Fibroblast of skin of scalp (primary cell): Measurements from ENCODE around the gene TOM1L1. TPM values are rescaled to one million over a fixed set of nuclear protein-coding genes. Genes with fewer than 3 reads are reported as not detected.
"Not testable (repeated sequence)": the region's sequence is repeated elsewhere in the genome, so short reads cannot be mapped to it uniquely, and the experiment has no call there.

Experiments used
- DNase-seq: peaks from one replicate; pipeline ENCODE4 v3.0.0-alpha.2; 2013
- polyA plus RNA-seq, 2 experiments: library from polyadenylated mRNA; unstranded; fragments of 120-200 nt; gene quantifications; one replicate each; pipeline ENCODE4 v1.2.1, GENCODE V29; 2013; ENCODE audit not compliant: insufficient read length in 2 of 2

Gene TOM1L1, protein sequence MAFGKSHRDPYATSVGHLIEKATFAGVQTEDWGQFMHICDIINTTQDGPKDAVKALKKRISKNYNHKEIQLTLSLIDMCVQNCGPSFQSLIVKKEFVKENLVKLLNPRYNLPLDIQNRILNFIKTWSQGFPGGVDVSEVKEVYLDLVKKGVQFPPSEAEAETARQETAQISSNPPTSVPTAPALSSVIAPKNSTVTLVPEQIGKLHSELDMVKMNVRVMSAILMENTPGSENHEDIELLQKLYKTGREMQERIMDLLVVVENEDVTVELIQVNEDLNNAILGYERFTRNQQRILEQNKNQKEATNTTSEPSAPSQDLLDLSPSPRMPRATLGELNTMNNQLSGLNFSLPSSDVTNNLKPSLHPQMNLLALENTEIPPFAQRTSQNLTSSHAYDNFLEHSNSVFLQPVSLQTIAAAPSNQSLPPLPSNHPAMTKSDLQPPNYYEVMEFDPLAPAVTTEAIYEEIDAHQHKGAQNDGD
- polyA plus RNA-seq (2013, experiment 1 of 2; ENCODE audit: insufficient read length) = 12.5 TPM
- 14.3 TPM for polyA plus RNA-seq (2013, experiment 2 of 2; ENCODE audit: insufficient read length)

DNA sequence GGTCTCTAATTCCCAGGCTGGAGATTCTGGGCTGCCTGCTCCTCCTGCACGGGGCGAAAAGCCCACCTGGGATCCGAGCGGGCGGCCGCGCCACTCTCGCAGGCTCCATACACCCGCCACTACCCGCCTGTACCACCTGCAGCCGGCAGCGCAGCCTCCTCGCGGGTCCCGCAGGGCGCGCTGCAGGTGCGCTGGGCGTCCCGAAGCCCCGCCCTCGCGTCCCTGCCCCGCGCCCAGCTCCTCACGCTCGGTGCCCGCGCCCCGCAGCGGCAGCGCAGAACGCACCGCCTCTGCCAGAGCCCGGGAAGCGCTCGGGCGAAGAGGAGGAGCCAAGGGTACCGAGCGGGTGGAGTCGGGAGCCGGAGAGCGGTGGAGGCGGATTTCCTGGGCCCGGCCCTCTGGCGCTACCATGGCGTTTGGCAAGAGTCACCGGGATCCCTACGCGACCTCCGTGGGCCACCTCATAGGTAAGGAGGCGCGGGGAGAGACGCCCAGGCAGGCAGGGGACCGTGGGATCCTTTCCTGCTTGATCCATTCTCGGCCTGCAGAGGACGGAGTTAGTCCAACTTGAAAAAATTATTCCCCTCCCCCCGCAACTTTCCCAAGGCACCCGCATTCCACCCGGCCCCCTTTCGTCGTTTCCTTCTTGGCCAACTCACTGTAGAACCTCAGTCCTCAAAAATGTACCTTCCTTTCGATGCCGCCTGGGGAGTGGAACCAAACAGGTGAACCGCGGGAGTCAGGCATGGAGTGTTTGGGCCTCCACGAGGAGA, at the start of gene TOM1L1:
Gene TOM1L1, plus strand, starts transcription at position 396 of the 773 bp plus-strand sequence. Its CDS starts 14 bp downstream, at position 410.
- DNase-seq = peak; percentile 61

DNA sequence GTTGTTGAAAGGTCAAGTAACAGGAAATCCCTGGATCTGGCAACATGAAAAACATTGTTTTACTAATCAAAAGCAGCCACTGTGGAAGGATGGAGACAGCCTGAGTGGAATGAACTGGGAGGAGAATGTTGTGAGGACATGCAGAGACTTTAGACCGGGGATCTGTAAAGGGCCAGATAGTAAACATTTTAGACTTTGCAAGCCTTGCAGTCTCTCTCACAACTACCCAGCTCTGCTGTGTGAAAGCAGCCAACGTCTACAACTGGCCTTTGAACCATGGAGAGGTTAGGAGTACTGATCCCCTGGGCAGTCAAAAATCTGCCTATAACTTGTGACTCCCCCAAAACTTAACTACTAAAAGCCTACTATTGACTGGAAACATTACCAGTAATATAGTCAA, 41.5 kb upstream of the TOM1L1 start:
- DNase-seq = no peak

DNA sequence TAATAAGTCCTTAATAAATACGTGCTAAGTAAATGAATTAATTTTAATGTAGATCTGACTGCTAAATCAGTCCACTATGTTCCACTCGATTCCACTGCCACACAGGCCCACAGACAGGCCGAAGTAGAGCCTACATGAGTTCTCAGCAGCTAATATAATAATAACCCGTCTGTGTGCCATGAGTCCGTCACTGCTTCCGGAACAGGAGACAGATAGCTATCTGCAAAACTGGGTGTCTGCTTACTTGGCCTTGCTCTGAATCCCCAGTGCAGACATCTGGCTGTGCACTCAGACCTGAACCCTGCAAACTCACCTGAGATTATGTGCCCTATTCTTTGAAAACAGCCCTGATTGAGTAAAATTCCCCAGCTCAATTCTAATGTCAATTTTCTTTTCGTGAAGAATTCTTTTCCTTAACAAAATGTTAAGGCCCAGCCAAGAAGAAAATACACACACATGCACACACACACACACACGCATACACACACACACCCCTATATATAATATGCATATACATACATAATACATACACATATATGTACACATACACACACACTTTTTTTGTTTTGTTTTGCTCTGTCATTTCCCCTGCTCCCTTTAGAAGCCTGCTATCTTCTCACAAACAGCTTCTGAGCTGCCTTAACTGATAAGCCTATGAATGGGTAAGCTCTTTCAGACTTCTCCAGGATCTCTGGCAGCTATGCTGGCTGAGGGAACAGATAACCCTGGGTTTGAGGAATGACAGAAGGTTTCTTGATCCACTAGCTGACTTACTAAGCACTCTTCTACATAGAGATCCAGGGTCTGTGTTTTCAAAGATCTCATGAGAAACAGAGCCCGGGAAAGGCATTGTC, 39.8 kb upstream of the TOM1L1 start:
- no peak for DNase-seq

DNA sequence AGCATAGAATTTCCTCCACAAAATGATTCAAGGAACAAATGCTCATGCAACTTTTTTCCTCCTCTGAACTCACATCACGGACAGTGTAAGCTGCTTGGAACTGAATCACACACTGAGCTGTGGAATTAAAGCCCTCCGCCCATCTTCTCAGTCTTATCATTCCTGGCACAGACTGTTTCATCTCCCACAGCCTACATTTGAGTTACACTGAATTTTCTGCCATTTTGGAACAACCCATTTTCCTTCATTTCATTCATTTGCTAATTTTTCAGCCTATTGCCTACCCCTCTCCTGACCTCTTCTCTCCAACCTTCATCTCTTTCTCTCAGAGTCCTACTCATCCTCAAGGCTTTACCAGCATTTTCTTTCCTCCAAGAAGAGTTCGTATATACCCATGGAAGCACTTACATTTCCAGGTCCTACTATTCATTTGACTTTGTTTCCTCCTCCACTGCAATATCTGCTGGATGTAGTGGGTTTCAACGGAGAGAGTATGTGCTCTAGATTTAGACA, 39.1 kb upstream of the TOM1L1 start:
- DNase-seq = no peak

DNA sequence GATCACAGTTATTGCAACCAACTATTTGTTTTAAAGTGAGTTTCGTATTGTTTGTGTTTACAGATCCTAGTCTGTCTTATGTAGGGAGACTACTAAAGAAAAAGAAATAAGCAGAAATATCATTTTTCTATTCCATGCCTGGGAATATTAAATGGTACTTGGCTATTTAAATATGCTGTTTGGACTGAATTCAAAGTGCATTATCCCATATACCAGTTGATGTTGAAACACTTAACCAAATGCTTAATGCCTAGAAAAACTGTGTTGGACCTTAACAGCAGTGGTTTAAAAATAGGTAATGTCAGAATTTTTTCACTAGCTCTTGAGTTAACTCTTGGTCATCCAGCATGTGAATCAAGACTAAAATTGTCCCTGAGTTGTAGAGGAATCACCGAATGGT, 37.5 kb upstream of the TOM1L1 start:
- no peak for DNase-seq

DNA sequence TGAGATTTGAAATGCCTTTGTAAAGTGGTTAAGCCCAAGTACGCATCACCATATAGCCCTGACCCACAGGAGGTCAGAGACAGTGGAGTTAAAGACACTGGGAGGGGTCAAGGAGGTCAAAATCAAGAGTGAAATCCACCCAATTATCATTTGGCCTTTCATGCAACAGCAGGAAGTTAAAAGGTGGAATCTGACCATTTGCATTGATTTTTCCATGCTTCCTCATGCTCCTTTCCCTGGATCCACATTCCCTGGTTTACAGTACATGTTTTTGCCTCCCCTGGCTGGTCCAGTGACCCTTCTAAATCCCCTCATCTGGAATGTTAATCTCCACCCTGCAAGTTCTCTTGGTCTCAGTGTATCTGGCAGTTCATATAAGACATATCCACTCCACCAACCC, 36.6 kb upstream of the TOM1L1 start:
- DNase-seq = no peak

DNA sequence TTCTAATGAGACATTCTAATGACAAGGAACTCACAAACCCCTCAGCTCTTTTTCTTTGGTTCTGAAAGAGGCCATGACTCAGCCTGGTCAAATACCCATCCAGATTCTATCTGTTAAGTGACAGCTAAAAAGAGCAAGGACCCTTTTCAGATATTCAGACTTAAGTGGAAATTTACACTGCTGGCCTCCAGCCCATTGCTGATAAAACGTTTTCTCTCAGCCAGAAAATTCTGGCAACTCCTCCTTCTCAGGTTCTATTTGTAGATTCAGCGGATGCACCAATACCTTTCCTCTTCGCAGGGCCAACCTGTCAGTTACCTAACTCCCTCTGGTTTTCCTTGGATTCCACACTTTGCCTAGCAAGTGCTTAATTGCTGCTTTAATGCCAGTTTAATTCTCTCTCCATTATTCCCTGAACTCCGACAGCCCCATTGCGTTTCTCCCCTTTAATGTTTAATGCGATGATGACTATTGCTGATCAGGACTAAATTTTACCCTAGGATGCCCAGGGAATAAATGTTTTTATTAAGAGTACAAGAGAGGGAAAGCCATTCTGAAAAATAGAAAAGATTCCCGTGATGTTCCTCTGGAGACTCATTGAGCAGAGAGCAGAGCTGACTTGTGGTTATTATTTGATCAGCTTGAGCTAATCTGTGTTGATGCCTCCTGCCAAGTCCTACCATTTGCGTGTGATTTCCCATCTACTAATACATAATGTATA, 35.9 kb upstream of the TOM1L1 start:
- no peak for DNase-seq

DNA sequence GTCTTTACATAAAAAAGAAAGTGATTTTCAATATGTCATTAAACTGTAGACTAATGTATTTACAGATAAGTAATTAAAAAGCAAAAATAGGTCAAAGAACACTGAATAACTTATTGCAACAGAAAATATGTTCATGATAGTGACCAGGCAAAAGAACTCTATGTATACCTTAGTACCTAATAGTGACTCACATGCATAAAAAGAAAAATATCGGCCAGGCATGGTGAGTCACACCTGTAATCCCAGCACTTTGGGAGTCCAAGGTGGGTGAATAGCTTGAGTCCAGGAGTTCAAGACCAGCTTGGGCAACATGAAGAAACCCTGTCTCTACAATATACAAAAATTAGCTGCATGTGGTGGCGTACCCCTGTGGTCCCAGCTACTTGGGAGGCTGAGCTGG, 33.0 kb upstream of the TOM1L1 start:
- DNase-seq = no peak

DNA sequence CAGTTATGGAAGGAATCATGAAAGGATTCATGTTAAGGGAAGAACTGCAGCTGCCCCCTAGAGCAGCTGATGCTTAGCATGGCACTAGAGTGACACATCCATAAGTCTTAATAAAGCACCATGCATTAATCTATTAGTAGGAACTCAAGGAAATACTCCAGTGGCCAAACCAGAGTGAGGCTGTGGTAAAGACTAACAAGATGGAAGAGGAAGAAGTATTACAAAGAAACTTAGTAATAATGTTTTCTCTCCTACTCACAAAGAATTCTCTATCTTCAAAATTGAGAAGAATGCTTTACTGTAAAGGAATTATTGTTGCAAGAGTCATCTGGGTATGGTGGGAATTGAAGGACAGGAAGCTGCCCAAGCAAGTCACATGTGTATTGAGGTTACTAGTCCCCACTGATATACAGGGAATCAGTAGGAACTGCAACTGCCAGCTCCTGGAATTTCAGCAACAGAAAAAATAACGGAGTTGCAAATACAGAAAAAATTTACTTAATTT, 29.9 kb upstream of the TOM1L1 start:
- DNase-seq = no peak

DNA sequence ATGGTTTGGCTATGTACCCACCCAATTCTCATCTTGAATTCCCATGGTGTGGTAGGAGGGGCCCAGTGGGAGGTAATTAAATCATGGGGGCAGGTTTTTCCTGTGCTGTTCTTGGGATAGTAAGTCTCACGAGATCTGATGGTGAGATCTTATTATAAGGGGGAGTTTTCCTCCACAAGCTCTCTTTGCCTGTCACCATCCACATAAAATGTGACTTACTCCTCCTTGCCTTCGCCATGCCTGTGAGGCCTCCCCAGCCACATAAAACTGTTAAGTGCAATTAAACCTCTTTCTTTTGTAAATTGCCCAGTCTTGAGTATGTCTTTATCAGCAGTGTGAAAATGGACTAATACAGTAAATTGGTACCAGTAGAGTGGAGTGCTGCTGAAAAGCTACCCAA, 24.7 kb upstream of the TOM1L1 start:
- not testable (repeated sequence) for DNase-seq

DNA sequence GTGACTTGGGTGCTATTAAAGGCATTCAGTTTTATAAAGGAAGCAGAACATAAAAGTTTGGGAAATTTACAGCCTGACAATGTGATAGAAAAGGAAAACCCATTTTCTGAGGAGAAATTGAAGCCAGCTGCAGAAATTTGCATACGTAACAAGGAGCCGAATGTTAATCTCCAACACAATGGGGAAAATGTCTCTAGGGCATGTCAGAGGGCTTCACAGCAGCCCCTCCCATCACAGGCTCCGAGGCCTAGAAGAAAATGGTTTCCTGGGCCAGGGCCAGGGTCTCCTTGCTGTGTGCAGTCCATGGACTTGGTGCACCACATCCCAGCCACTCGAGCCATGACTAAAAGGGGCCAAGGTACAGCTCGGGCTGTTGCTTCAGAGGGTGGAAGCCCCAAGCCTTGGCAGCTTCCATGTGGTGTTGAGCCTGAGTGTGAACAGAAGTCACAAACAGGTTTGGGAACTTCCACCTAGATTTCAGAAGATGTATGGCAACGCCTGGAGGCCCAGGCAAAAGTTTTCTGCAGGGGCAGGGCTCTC, 23.9 kb upstream of the TOM1L1 start:
- no peak for DNase-seq

DNA sequence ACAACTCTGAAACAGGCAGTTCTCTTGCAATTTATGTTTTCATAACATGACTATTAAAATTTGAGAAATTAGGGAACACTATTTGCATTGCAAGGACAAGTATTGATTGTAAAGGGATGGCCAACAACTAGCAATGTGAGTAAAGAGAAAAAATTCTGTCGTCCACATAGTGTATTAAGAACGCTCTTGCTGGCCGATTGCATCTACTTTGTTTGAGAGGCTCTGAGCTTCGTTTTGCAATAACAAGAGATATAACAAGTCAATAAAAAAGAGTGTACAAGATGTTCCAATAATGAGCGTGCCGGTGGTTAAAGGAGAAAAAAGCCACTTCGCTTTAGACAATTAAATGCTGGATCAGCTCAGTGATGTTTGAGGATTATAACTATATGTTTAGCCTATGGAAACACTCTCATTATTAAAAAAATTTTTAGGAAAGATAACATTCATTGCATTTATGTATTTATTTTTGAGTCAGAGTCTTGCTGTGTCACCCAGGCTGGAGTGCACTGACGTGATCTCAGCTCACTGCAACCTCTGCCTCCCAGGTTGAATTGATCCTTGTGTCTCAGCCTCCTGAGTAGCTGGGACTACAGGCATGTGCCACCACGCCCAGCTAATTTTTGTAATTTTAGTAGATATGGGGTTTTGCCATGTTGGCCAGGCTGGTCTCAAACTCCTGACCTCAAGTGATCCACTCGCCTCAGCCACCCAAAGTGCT, 19.2 kb upstream of the TOM1L1 start:
- DNase-seq = no peak

DNA sequence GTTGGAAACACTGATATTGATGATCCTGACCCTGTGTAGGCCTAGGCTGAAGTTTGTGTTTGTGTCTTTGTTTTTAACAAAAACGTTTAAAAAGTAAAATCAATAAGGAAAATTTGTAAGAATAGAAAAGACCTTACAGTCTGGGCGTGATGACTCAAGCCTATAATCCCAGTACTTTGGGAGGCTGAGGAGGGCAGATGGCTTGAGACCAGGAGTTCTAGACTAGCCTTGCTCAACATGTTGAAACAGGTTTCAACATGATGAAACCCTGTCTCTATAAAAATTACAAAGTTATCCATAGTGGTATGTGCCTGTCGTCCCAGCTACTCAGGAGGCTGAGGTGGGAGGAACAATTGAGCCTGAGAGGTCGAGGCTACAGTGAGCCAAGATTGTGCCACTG, 18.3 kb upstream of the TOM1L1 start:
- DNase-seq = no peak

DNA sequence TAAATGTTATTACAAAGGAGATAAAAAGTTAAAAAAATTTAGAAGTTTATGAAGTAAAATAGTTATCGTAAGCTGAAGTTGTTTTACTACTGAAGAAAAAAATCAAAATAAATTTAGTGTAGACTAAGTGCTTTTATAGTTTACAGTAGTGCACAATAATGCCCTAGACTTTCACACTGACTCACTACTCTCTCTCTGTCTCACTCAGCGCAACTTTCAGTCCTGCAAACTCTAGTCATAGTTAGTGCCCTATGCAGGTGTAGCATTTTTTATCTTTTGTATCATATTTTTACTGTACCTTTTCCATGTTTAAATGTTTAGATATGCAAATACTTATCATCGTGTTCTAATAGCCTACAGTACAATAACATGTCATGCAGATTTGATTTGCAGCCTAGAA, 17.7 kb upstream of the TOM1L1 start:
- no peak for DNase-seq

DNA sequence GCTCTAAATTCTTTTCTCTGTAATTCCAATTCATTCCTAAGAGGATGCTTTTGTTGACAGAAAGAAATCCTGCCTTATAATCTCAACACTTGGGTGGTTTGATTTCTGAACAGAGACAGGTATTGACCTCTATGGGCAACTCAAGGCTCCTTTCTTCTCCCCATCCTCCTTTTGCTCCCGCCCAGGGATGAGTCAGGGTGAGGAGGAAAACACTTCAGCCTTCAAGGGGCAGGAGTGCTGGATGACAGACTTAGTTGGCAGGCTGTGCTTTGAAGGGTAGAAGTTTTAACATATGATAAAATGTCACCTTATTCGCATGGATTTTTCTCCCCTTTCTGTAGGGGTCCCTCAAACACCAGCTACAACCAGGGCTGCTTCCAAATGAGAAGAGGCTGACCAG, 16.7 kb upstream of the TOM1L1 start:
- DNase-seq = no peak

DNA sequence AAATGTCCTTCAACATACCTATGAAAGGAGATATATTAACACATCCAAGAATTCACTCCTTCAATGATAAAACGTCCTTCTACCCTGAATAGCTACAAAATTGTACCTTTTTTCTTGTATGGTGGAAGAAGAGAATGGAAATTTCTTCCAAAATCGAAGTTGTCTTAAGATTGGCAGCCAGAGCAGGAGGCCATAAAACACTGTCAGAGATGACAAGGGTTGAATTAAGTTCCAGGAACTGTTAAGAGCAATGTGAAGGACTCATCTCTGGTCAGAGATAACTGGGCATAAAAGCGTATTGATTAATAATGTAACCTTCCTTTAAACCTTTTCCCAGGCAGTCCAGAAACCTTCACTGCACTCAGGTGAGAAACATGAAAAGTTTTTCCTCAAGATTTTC, 12.9 kb upstream of the TOM1L1 start:
- no peak for DNase-seq

DNA sequence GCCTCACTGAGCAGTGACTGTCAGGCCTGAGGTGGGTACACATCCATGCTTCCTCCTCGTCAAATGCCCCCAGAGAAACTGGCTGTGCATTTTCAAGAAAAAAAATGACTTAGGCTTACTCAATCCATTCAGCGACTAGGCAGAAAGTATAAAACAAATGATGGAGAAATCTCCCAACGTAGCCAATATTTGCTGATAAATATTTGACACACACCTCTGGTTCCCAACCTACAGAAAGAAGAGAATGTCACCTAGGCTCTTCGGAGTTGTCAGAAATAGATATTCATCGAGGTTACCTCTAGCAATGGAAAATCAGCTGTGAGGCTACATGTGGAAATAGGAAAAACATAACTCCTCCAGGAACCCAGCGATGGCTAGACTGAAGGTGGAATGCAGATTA, 12.4 kb upstream of the TOM1L1 start:
- no peak for DNase-seq

DNA sequence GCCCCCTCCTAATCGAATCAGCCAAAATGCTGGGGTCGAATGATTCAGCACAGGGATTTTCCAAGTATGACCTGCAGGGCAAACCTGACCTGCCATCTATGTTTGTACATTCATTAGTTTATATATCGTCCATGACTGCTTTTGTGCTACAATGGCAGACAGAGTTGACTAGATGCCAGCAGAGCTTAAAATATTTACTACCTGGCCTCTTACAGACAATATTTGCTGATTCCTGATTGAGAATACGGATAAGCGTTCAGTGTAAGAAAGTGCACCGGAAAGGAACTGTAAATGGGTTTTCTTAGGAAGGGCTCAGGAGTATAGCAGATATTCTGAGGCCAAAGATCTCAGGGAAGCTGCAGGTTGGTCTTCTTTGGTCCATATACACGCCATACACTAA, 11.7 kb upstream of the TOM1L1 start:
- no peak for DNase-seq

DNA sequence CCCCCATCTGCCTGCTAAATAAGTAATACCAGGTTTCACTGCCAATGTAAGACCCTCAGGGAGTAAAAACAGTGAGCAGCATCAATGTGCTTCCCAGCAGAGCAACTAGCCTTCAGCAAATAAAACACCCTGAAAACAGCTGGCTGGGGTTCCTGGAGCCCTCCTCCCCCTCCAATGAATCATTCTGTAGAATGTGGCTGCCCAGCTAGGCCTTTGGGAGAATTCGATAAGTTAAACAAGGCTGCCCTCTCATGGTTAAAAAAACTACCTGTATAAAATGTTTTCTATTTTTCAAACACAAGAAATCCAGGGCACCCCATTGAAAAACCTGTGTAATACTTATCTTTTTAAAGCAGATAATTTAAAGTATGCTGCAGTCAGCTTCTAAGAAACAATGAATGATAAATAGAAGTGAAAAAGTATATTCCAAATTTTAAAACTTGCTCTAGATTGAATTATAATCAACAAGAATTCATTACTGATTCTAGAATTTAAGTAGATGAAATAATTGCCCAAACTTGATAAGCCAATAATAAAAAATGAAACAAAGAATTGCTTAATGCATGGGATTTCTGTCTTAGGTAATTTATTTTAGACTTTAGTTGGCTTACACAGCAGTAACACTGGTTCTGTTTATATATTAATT, 9.4 kb upstream of the TOM1L1 start:
- DNase-seq = peak; percentile 77

DNA sequence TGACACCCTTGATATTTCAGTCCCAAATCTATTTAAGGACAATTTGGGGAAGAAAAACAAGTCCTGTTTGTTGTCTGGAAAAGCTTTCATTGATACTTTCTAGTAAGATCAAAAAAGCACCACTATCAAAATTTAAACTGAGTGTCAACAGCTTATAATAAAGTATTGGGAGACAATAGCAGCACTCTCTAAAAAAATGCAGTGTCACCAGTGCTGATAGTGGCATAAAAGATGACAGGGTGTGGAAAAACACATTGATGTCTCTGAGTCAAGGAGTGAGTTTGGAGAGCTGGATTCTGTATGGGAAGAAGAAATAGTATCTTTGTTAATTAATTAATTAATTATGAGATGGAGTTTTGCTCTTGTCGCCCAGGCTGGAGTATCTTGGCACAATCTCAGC, 8.3 kb upstream of the TOM1L1 start:
- no peak for DNase-seq
